ENCODE measurements around the gene FOXL1.
"Not testable (repeated sequence)": the region's sequence is repeated elsewhere in the genome, so short reads cannot be mapped to it uniquely, and the experiment has no call there.

FOXL1 gene

GRCh38 chr16:86580791-86581170 lies 2.4 kb downstream of the FOXL1 start:
- no peak for DNase-seq (ENCODE audit: low read depth in 2 of 2)

DNA sequence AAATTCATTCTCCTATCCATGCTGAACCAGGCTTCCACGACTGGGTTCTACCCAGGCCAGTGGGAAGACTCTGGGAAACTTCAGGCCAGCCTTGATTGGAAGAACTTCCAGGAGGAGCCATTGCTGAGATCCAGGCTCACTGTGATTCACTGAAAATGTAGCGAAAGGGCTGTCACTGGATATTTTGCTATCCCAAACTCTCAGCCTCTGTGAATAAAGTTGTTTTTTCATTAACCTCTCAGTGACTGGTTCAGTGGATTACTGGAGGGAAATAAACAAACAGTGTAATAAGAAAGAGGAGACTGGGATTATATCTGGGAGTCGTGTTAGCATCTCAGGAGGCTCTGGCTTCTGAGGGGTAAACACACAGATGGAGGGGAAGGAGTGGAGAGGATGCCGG lies 3.1 kb downstream of the FOXL1 start:
- no peak for DNase-seq (ENCODE audit: low read depth in 2 of 2)

DNA sequence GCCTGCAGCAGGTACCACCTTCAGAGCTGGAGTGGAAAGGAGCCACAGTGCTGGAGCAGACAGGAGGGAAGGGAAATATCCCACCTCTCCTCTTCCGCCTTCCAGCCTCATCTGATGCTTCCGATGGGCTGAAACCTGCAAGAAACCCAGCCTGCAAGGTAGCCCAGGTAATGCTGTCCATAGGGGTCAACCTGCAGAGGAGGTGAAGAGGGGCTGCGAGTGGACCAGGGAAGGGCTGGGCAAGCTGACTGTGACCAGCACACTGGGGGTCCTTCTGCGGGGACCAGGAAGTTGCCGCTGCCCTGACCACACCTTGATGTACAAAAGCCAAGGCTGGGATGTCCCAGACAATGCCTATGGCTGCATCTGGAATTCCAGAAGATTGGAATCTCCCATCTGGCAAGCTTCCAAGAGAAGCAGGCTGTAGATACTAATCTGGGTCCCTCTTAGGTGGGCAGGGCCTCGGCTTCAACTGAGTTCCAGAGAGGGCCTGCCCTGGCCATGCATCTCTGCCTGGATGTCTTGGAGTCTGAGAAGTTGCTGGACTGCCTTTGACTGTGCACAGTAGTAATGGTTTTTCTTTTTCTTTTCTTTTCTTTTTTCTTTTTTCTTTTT lies 5.8 kb downstream of the FOXL1 start:
- DNase-seq (ENCODE audit: low read depth in 2 of 2): no peak

DNA sequence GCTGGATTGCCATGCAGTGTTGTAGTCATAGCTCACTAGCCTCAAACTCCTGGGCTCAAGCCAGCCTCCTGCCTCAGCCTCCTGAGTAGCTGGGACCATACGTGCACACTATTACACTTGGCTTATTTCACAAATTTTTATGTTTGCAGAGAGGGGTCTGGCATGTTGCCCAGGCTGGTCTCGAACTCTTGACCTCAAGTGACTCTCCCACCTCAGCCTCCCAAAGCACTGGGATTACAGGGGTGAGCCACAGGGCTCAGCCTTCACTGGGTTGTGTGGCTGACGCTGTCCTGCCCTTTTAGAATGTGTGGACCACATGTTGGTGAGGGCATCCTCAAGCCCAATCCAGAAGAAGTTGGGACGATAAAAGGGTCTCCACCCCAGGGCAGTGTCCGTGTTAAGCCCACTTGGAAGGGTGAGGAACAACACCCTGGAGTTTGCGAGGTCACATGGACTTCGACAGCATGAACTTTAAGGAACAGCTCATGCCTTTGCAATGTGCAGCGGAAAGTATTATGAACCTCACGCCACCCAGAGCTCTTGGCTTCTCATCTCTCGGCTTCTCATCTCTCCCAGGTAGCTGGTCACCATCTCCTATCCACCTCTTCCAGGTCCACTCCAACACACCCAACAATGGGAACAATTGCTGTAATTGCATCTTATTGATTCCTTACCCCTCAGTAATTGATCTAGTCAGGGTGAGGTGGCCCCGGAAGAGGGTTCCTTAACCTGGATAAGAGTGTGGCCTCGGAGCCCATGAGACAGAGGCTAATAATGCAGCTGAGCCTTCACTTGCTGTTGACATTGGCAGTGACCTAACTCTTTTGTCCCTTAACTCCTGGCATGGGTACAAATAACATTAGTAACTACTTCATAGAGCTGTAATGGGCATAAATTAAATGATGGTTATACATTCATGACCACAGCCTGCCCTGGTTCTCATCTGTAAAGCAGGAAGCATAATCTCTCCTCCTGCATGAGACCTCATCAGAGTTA lies 6.7 kb downstream of the FOXL1 start:
- no peak for DNase-seq (ENCODE audit: low read depth in 2 of 2)

- DNase-seq (ENCODE audit: low read depth in 2 of 2): no peak
These were observed 7.7 kb downstream of the FOXL1 start for GRCh38 chr16:86585821-86586611.

DNA sequence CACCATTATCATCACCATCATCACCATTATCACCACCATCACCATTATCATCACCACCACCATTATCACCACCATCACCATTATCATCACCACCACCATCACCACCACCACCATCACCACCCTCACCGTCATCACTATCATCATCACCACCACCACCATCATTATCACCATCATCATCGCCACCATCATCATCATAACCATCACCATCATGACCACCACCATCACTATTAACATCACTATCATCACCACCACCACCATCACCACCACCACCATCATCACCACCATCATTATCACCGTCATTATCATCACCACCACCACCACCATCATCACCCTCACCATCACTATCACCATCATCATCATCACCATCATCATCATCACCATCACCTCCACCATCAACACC lies 9.1 kb downstream of the FOXL1 start:
- DNase-seq (ENCODE audit: low read depth in 2 of 2): no peak

GRCh38 chr16:86587955-86588354 lies 9.6 kb downstream of the FOXL1 start:
- not testable (repeated sequence) for DNase-seq (ENCODE audit: low read depth in 2 of 2)

DNA sequence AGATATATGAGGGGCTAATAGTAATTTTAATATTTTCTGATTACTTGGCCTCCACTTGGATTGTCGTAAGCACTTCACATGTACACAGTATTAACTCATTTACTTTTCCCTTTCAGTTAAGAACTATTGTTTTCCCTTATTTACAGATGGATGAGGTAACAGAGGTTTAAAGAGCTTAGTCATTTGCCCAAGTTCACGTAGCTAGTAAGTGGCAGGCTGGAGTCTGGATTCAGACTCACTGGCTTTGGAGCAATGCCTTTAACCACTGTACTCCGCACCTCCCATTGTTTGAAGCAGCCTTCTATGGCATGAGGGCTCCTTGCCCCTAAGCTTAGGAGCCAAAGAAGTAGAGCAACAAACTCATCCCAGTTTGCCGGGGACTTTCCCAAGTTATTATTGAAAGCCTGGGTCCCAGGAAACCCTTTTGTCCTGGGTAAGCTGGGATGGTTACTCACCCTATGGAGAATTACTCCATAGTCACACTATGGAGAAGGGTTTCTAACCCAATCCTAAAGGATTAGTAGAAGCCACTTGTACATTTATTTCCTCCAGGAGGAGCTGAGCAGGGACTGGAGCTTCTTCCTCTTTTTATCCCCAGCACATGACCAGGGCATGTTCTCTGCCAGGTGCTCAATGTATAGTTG lies 12.3 kb downstream of the FOXL1 start:
- DNase-seq (ENCODE audit: low read depth in 2 of 2): no peak

DNA sequence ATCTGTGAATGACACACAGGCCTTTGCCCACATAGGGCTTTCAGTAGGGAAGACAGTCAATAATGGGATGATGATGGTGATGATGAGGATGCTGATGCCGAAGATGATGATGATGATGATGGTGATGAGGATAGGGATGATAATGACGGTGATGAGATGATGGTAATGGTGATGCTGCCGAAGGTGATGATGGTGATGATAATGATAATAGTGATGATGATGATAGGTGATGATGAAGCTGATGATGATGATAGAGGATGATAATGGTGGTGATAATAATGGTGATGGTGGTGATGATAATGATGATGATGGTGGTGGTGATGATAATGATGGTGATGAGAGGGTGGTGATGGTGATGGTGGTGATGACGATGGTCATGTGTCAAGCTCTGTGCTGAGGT lies 12.9 kb downstream of the FOXL1 start:
- DNase-seq (ENCODE audit: low read depth in 2 of 2): no peak

DNA sequence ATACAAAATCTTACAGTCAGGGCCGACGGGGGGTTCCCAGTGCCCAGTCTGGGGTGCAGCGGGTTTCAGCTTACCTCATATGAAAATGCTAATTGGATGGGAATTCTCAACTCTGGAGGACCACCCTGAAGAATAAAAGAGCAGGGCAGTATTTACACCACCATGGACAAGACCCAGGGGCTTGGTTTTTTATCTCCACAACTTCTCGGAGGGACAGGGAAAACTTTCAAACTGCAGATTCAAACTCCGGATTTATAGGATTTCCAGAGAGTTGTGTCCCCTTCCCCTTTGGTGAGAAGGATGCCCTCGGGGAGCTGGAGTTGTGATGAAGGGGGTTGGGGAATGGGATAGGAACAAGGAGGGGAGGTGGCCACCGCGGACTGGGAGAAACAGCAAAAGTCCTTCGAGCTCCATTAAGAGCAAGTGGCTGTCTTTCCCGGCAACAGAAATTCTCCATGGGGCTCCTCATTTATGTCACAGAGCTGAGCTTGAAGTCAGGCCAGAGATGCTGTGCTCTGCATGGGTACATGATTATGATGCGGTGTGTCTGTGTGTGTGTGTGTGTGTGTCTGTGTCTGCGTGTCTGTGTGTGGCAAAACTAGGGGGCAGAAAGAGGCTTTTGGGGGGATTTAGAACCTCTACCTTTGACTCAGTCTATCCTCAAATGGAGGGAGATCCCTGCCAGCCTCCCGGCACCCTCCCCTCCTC lies 15.7 kb downstream of the FOXL1 start:
- DNase-seq (ENCODE audit: low read depth in 2 of 2): no peak

GRCh38 chr16:86594721-86595120 lies 16.4 kb downstream of the FOXL1 start:
- no peak for DNase-seq (ENCODE audit: low read depth in 2 of 2)

DNA sequence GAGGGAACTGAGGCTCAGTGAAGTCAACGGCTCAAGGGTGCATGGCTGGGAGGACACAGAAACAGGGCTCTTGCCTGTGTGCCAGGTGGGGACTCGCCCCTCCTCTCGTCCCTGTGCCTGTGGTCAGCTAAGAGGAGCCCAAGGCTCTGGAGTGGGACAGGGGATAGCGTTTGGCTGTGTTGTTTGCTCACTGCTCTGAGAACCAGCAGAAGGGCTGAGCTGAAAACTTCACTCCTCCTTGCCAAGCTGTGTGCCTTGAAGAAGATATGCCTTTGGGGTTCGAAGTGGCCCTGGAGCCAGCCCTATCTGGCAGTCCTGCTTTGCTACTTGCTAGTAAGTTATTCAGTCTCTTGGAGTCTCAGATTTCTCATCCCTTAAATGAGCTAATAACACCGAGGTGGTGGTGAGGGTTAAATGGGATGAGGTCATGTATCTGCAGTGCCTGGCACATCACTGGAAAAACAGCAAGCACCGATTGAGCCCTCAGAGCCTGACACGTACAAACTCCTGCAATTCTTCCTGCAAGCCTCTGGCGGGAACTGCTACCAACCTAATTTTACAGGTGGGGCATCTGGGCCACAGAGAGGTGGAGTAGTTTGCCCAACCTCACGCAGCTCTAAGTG lies 17.7 kb downstream of the FOXL1 start:
- DNase-seq (ENCODE audit: low read depth in 2 of 2): no peak

- no peak for DNase-seq (ENCODE audit: low read depth in 2 of 2)
These were observed 19.0 kb downstream of the FOXL1 start for GRCh38 chr16:86597126-86597879.

DNA sequence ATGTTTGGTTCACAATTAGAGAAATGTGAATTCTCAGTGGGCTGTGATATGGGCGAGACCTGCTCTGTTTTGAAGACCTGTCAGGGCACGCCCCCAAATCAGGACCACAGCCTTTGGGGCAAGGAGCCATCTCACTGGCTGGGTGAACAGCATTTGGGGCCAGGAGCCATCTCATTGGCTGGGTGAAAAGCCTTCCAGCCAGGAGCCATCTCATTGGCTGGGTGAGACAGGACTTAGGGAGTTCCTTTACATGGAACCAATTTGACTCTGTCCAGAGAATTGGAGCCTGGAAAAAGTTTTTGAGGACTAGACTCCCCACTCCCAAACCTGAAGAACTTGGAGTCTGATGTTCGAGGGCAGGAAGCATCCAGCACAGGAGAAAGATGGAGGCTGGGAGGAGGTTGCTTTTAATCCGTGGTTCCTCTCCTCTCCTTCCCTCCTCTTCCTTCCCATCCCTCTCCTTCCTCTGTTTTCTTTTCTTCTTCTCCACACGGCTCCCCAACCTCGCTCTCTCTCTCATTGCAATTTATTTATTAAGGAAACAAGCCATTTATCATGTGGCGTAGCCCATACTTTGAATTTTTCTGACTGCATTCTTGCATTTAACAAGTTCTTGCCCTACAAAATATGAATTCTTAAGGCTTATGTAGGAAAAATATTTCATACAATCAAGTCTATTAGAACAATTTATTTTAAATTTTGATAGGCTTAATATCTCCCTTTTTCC lies 19.7 kb downstream of the FOXL1 start:
- DNase-seq (ENCODE audit: low read depth in 2 of 2): no peak

- no peak for DNase-seq (ENCODE audit: low read depth in 2 of 2)
These were observed 20.5 kb downstream of the FOXL1 start for GRCh38 chr16:86598607-86599565.

- DNase-seq (ENCODE audit: low read depth in 2 of 2): no peak
These were observed 23.0 kb downstream of the FOXL1 start for GRCh38 chr16:86601356-86601755.

DNA sequence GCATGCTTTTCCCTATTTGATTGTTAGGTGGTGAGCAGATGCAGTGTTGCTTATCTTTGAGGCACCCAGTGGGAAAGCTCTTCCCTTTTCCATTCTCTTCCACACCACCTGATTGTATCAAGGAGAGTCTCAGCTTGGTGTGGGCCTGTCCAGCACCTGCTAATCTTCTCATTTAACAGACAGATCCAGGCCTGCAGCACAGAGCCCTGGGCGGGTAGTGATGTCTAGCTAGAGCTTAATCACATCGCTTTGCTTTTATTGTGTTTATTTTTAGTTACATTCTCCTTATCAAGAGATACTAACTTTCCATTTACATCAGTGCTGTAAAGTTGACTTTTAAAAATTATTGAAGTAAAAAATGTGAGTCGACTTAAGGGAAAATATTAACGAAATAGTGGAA lies 24.2 kb downstream of the FOXL1 start:
- DNase-seq (ENCODE audit: low read depth in 2 of 2): no peak
